HL-60/S4 (cell line): ENCODE data around the gene DLGAP1.

Source experiments
- in situ Hi-C: fragments of 300-500 bp; cut with MboI; formaldehyde crosslinking; loops from 2 replicates; pipeline ENCODE4 v1.14.3; 2022; ENCODE audit warnings: low sequenced_read_pairs

Gene DLGAP1

DNA sequence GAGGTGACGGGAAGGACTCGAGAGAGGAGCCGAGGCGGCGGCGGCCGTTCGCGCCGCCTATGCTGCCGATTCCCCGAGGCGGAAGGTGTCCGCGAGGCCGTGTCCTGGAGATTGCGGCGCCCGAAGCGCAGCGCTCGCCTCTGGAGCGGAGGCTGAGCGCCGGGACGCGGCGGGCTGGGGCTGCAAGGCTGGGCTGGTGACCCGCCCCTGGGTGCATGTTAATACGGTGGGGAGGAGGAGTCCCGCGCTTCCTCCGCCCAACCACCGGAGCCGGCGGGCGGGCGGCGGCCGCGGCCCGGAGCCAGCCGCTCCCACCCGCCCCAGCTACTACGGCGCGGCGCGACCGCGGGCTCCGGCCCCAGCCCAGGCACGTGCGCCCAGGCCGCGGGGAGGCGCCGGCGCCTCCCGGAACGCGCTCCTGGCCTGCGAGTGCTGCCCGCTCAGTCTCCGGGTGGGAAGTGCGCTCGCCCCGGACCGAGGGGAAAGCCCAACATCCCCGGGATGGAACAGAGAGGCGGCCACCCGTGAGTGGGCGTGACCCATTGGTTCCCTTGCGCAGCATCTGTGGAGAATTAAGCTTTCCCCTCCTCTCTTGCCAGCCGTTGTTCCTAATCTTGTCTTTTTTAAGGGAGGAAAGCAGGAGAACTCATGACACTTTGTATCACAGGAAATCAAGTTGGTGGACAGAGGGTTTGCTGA lies at the start of gene DLGAP1:
Gene DLGAP1, minus strand, starts transcription at position 195 of the 699 bp plus-strand sequence.
- in situ Hi-C loops = no loop called here

DNA sequence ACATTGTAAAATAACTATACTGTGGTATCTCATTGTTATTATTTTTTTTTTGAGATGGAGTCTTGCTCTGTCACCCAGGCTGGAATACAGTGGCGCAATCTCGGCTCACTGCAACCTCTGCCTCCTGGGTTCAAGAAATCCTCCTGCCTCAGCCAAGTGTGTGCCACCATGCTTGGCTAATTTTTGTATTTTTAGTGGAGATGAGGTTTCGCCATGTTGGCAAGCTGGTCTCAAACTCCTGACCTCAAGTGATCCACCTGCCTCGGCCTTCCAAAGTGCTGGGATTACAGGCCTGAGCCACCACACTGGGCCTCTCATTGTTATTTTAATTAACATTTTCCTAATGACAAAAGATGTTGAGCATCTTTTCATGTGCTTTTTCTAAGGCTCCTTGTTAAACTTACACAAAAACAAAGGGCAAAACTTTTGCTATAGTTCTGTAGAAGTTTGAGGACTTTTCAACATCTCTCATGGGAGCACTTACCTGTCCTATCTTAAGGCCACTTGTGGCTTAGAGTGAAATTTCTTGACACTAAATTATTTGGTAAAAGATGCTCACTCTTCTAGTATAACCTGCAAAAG lies 39.7 kb upstream of the DLGAP1 start:
- in situ Hi-C loops = loop anchor here (25.0 kb wide), 1 partner anchor 107 kb away; no protein-coding TSS in a partner anchor

DNA sequence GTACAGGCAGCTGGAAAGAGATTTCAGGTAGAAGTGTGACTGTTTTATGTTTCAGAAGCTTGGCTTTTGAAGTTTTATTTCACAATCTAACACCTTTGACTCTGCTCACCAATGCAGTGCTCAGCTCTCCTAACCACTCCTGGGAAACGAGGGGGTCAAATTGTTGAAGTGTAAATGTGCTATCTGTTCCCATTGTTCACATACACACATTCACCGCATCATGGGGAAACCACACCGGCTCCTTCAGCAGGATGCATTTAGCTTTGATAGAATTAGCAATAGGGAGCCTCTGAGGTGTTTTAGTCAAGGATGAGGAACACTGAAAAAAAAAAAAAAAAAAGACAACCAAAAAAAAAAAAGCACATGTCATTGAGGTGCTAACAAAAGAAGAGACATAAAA lies 13.4 kb upstream of the DLGAP1 start:
- in situ Hi-C loops = no loop called here

DNA sequence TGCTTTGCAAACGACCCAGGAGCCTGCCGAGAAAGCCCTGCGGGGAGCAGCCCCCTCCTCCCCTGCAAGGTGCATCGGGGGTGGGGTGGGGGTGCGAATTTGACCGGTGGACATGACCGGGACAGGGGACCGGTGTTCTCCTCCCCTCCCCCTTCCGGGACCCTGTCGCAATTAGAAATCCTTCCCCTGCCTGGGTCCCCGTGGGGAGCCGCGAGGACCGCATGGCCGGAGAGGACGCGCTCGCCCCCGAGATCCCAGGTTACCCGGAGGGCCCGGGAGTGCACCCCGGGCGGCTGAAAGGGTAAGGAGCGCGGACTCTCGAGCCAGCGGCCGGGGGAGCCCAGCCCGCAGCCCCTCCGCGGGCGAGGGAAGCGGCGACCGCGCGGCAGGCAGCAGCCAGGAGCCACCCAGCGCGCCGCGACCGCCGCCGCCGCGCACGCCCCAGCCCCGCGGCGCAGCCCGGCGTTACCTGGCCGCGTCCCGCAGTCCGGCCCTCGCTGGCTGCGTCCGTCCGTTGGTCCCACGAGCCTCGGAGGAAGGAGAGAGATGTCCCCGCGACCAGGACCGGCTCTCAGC lies 482 bp downstream of the DLGAP1 start:
- in situ Hi-C loops = no loop called here

DNA sequence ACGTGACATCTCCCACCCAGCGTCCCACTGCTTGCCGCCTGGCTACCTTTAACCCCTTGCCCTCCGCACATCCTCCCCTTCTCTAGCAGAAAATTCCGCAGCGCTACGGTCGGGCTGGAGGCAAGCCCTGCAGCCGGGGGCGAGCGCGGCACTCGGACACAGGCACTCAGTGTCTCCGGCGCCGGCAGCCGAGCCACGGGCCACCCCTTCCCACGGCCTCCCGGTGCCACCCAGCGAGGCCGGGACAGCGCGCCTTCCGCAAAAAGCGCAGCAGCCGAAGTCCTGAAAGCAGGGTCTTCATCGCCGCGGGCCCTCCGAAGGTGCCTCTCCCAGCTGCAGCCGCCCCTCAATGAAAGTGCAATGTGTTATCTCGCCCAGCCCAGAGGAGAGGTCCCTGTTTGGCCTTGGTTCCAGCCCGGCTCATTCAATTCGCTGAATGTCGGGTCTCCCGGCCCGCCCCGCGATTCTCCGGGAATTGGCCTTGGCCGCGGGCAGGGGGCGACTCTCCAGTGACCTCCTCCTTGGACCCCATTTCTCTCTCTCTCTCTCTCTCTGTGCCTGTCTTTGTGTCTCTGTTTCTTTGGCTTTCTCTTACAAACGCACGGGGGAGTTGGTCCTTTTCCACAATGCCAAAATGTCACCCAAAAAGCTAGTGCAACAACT lies 1.1 kb downstream of the DLGAP1 start:
- in situ Hi-C loops = no loop called here

DNA sequence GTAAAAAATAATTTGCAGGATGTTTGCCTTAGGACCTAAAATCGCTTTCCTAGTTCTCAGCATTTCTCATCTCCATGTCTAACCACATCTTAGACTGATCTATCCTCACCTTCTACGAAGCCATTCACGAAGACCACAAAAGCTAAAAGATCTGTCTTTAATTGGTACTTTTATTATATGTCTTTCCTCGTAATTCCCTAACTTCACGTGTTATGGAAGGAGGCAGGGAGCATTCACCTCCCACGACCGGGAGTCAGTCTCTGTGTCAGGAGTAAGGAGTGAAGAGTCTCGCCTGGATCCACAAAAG lies 1.6 kb downstream of the DLGAP1 start:
- in situ Hi-C loops = no loop called here

DNA sequence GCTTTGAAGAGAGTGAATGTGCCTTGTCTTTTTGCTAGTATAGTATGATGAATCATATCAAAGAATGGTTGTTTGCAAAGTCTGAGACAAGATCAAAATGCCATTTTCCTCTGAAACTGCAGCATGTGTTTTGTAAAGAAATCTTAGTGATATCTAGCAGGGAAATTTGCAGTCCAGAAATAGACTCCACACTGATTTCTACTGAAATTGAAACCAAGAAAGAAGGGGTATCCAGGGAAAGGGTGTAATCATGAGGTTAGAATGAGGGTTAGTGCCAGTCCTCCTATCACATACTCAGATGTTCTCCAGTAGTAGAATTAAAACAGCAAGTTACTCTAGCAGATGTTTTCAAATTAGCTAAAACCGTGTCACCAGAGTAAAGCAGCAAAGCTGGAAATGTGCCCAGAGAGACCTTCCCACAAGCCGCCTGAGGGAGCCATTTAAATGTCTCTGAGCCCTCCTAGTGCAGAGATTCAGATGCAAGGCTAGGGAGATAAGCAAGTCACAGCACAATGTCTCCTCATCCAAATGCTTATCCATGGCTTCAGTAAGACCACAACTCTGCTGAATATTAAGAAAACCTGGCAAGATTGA lies 4.9 kb downstream of the DLGAP1 start:
- in situ Hi-C loops = no loop called here

DNA sequence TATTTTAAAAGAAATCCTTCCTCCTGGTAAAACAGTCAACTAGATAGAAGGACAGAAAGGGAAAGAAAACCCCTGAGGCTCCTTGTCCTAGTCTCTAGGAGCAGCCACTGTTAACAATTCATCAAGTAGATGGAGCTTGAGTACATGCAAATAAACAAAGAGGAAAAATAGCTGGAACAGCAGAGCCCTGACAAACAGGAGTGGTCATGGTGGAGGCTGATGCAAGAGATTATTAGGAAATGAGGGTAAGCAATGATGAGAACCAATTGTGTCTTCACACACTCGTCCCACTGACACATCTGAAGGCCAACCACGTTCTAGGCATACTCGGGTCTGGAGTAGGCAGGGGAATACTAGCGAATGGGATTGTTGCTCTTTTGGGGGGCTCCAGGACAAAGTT lies 9.2 kb downstream of the DLGAP1 start:
- in situ Hi-C loops = no loop called here

DNA sequence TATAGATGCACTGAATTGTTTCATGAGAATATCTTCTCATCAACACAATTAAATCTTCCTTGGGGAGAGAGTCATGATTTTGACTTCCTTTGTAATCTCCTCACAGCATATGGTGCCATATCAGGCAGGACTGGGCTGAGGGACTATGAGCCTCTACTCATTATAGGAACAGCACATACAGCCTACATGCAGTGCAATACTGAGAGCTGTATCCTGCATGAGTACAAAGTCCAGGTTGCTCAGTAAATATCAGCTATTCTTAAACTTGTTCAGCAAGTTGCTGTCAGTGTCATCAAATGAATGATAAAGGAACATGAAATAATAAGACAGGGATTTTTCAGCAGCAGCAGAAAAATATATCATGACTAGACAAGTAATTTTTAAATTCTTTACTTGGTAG lies 10.8 kb downstream of the DLGAP1 start:
- in situ Hi-C loops = no loop called here

DNA sequence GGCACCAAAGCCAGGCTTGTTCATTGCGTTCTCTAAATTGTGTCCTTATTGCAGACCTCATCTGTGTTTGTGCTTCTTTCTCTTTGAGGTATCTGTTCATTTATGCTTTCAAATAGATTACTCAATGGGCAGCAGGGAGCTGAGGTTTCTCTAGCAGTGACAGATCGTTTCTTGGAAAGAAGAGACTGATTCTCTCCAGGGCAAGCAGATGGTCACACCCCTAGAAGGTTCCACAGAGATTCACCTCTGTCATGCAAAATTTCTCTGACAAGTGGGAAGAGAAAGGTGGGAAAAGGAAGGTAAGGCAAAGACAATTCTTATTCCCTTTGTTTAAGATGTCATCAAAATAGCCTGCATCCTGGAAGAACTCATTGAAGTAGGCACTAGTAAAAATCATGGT lies 14.0 kb downstream of the DLGAP1 start:
- in situ Hi-C loops = no loop called here

DNA sequence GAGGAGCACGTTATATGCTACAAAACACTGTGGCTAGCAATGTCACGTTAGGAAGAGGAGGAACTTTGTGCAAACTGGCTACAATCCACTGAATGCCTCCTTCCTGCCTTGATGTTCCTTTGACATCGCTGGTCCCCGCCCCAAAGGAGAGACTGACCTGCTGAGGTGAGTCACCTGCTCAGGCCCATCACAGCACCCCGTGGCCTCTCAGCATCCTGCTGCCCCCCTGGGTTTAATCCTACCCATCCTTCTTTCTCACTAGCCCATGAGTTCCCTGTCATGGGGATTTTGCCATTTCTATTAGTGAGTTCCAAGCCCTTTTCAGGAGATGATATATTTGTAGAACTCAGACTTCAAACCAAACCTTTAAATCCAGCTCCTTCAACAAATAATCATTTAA lies 16.2 kb downstream of the DLGAP1 start:
- in situ Hi-C loops = no loop called here

DNA sequence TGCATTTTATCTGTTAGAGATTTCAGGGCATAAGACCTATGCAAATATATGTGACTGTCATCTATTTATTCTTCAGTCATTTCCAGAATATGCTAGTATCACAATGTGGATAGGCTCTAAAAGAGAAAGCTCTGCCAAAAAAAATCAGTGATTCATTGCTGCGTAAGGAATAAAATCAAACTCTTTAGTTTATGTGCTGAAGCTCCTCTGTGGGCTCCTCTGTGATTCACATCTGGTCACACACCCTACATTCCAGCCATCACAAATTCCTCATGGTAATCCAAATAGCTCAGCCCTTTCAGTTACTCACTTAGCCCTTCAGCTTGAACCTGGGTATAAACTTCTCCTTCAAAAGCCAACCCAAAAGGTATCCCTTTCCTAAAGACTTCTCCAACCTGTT lies 21.4 kb downstream of the DLGAP1 start:
- in situ Hi-C loops = no loop called here

DNA sequence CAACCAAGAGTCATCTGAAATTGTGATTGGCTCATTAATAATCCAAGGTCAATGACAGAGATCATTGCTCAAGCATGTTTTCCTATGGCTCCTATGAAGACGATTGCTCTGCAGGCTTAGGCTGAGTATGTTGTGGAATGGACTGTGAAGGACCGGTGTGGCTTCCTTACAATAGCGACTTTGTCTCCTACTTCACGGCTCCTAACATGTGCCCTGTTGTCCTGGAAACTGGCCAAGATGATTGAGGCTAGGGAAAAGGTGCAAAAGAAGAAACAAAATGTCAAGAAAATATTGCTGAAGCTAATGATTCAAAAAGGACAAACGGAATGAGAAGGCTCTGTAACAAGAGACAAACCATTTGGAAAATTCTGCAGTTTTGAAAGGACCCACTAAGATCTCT lies 24.3 kb downstream of the DLGAP1 start:
- in situ Hi-C loops = no loop called here

DNA sequence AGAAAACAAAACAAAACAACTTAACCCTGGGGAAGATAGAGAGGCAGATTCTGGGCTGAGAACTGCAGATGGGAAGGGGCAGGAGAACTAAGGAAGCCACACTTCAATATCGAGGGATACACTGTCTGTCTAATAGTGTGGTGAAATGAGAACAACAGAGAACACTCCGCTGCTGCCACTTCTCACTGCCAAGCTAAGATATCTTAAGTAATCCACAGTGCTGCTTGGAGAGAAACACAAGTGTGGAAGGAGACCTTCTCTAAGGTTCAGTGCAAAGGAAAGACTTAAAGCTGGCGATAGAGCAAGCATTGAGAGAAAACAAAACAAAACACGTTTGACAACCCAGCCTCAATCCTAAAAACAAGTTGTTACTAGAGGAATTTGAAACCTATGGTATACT lies 37.4 kb downstream of the DLGAP1 start:
- in situ Hi-C loops = no loop called here

DNA sequence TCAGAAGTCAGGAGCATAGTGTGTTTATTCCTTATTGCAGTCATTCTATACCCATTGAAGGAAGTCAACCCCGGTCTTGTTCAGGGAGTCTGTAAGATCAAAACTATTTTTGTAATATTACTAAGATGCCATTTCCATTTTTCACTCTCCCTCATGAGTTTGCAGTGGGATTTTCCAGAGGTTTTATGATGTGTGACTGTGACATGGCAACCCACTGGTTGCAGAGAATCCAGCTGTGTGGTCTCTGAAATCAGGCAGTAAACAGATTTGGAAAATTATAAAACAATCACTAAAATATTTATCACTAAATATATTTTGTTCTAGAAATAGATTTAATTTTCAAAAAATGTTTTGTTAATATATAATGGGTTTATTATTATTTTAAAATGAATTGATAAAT lies 38.1 kb downstream of the DLGAP1 start:
- in situ Hi-C loops = no loop called here

DNA sequence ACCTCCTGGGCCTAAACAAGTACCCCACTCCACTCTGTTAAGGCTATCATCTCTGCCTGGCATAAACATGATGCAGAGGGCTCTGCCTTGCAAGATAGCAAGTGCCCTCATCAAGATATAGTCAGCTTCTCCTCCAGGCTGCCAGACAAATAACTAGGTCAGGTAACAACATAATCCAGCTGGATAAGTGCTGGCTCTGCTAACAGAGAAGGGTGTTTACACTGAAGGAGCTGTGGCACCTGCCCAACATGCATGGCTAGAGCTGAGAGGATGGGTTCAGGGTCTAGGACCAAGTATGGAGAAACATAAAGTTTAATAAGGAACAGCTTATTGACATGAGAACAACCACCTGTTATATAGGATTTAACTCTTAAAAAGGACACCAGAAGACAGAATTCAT lies 42.8 kb downstream of the DLGAP1 start:
- in situ Hi-C loops = no loop called here

DNA sequence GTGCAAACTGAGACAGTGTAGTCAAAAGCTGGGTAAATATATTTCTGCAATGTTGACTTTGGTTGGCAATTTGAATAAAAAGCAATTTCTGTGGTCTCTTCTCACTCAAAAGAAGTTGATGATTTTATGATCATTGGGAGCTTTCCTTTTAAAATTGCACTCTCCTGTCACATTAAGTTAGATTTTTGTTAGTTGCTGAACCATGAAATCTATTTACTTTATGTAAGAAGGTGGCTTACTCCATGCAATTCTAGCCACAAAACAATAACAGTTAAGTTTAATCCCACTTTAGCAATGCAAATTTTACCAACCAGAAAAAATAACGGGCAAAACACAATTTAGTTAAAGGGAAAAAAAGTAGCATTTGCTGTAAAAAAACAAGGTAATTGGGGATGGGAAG lies 48.3 kb downstream of the DLGAP1 start:
- in situ Hi-C loops = no loop called here

DNA sequence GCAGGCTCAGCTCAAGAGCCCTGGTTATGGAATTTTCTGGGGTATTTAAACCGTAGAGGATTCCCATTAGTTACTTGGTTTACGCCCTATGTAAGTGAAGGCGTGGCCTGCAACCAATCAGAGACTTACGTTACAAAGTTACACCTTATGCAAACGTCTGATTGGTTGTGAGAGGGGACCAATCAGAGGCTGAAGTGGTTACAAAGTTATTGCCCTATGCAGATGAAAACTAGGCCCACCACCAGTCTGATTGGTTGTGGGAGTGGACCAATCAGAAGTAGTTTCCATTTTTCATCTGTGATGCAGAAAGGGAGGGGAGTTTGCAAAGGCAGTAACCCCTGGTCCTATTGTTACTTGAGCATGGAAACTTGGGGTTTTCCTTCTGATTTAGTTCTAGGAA lies 49.1 kb downstream of the DLGAP1 start:
- in situ Hi-C loops = no loop called here

DNA sequence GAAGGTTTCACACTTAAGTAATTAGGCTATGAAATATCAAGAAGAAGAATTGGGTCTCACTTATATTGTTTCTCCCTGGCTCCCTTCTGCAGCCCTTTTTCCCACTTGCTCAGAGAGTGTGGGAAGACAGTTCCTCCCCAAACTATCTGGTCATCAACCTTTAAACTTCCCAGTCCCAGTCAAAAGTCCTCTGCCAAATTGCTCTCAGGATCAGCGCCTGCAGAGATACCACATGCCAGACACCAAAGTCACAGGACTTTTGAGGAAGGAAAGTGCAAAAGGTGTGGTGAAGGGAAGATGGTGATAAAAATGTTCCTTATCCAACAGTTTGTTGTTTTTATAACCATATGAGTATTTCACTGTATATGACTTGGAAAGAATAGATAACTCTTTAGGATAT lies 51.3 kb downstream of the DLGAP1 start:
- in situ Hi-C loops = no loop called here

DNA sequence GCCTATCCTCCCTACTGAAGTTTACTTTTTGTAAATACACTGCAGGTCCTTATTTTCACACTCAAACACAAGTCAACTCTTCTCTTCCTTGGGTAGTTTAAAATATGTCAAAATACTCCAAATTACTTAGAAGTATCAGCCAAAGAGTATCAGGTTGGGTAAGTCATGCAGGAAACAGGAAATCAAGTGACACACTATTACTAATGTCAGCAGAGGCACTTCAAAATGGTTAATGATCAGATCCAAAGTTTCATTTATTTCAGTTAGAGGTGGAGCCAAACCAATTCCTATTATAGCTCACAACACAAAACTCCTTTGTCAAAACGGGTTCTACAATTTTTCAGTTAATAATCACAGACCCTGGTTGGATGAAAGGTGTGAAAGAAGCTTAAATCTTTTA lies 54.2 kb downstream of the DLGAP1 start:
- in situ Hi-C loops = no loop called here

DNA sequence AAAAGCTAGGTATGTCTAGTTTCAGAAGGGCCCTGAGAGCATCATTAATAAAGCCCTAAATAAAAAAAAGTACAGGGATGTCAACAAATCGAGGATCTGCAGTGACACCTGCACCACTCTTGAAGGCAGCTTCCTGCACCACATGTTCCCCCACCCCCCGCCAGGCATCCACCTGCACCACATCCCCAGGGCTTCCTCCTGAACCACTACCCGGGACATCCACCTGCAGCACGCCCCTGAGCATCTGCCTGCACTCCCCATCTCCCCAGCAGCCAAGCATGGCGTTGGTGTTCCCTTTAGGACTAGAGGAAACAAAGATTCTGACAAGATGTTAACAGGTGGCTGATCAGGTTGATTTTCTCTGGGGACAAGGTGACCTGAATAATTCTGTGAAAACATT lies 55.2 kb downstream of the DLGAP1 start:
- in situ Hi-C loops = loop anchor here (25.0 kb wide), 1 partner anchor 87 kb away; no protein-coding TSS in a partner anchor

DNA sequence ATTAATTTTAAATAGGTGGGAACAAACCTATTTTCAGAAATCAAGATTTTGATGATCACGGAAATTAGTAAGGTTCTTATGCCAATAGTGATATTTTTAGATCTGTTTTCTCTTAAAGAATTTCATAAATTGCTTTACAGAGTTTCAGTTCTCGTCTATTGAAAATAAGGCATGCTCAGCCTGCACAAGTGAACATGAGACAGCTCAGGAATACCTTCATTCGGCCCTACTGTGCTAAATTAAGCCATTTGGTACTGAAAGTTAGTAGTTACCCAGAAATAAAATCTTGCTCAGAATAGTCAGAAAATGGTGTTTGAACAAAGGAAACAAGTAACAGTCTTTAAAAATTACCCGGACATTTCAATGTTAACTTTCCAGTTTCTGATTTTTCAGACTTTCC lies 60.4 kb downstream of the DLGAP1 start:
- in situ Hi-C loops = loop anchor here (25.0 kb wide), 1 partner anchor 93 kb away; no protein-coding TSS in a partner anchor
